ENCODE data around the gene CCDC157. TPM values are rescaled to one million over a fixed set of nuclear protein-coding genes. Genes with fewer than 3 reads are reported as not detected.
A peak's percentile ranks its signal among the peaks of the same experiment; 100 is the strongest.

CCDC157 gene
- total RNA-seq, 2 experiments from 2014 or later: 3.3 to 3.4 TPM

- CTCF ChIA-PET (ENCODE audit: unreplicated experiment): interaction anchor here (0.6 to 2.0 kb wide), 4 partner anchors 34 to 128 kb away, joined by 4 to 11 read pairs (median 6); no protein-coding TSS in a partner anchor
- Histone ChIP-seq H3K36me3 (ENCODE audit: insufficient read depth, low read length) (no peaks in the 10 kb centered on the region; the same call in 1 of the 2 replicates), H4K20me1 (ENCODE audit: insufficient read depth, low read length) (no peaks in the 10 kb centered on the region), H3K9me3 (ENCODE audit: low read length) (peaks cover 6% of the 10 kb centered on the region; the same call in 1 of the 2 replicates), H3K4me3 (ENCODE audit: low read depth, low read length, poor library complexity, severe bottlenecking) (no peak overlapping the region), H3K79me2 (ENCODE audit: insufficient read depth, low read depth, low read length) (no peaks in the 10 kb centered on the region), H3K27ac (ENCODE audit: low read depth, low read length, poor library complexity, severe bottlenecking) (peak overlapping the region; percentile 58), H3K4me1 (ENCODE audit: insufficient read depth, low read length, poor library complexity, severe bottlenecking) (peaks cover 38% of the 10 kb centered on the region), H2AFZ (ENCODE audit: low read length) (peak overlapping the region; percentile 70), H3K4me2 (ENCODE audit: low read length) (peak overlapping the region; percentile 73), H3K9me2 (ENCODE audit: insufficient read depth, low read length) (no peaks in the 10 kb centered on the region)
- TF ChIP-seq EZH2phosphoT487 (IDR thresholded peaks at IDR 0.05; ENCODE audit: borderline replicate concordance, low read depth, low read length) (no peak), CTCF (conservative IDR thresholded peaks at IDR 0.05; ENCODE audit: low read length) (peak; percentile 93)
- DNase-seq (ENCODE audit: low spot score): peak; percentile 94
- POLR2A ChIA-PET: interaction anchor here (2.0 kb wide), 1 partner anchor 33 kb away, joined by 15 read pairs; the partner anchor contains the start of gene MTFP1
- BruUV-seq (replicated peaks): no TSS peak
- intact Hi-C loops (cut with micrococcal nuclease; ENCODE audit: unreplicated experiment): loop anchor here (1.0 to 2.0 kb wide), 4 partner anchors 32 to 128 kb away; no protein-coding TSS in a partner anchor
Measured at GRCh38 chr22:30390974-30391691, 34.3 kb downstream of the CCDC157 start.

DNA sequence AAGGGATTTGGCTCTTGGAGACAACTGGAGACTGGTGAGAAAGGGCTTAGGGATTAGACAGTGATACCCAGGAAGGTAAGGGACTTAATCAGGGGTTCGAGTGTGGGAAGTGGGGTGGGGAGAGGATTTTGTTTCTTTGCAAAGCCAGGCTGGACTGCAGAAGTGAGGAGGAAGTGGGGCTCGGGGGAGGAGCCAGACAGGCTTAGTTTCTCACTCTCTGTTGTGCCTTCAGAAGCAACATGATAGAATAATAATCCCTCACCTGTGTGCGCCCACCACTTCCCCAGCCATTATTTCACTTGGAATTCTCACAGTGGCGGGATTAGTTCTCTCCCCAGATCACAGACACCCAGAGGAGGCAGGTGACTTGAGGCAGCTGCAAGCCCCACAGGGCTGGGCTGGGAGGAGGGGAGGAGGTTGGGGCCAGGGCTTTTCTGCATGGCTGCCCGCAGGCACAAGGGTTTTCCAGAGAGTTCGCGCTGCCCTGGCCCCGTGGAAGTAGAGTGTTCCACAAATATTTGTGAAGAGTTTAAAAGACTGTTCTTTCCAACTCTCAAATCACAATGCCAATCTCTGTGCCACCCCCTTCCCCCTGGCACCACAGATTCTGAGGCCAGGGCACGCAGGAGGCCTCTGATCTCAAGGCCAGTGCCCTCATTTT is 36.0 kb downstream of the CCDC157 start:
- ChIA-PET CTCF (ENCODE audit: unreplicated experiment) (interaction anchor here (1.6 to 2.0 kb wide), 2 partner anchors 105 to 130 kb away, joined by 5 to 6 read pairs; no protein-coding TSS in a partner anchor), POLR2A (interaction anchor here (0.6 to 2.0 kb wide), 3 partner anchors 32 to 61 kb away, joined by 3 to 15 read pairs (median 3); partner anchors contain the start of gene MTFP1)
- peaks cover 31% of the 10 kb centered on the region for H3K4me1 ChIP-seq (ENCODE audit: insufficient read depth, low read length, poor library complexity, severe bottlenecking)
- intact Hi-C loops (cut with micrococcal nuclease; ENCODE audit: unreplicated experiment): no loop called here
- BruUV-seq (replicated peaks): no TSS peak
- no peaks in the 10 kb centered on the region for H3K79me2 ChIP-seq (ENCODE audit: insufficient read depth, low read depth, low read length)
- peaks cover 6% of the 10 kb centered on the region; the same call in 1 of the 2 replicates for H3K9me3 ChIP-seq (ENCODE audit: low read length)
- H4K20me1 ChIP-seq (ENCODE audit: insufficient read depth, low read length): no peaks in the 10 kb centered on the region
- H3K4me2 ChIP-seq (ENCODE audit: low read length): peak overlapping the region; percentile 73
- peak overlapping the region; percentile 70 for H2AFZ ChIP-seq (ENCODE audit: low read length)
- H3K4me3 ChIP-seq (ENCODE audit: low read depth, low read length, poor library complexity, severe bottlenecking): peak overlapping the region; percentile 28
- peak overlapping the region; percentile 58 for H3K27ac ChIP-seq (ENCODE audit: low read depth, low read length, poor library complexity, severe bottlenecking)
- no peaks in the 10 kb centered on the region for H3K9me2 ChIP-seq (ENCODE audit: insufficient read depth, low read length)
- H3K36me3 ChIP-seq (ENCODE audit: insufficient read depth, low read length): no peaks in the 10 kb centered on the region; the same call in 1 of the 2 replicates
- peak; percentile 62 for DNase-seq (ENCODE audit: low spot score)
- TF ChIP-seq CTCF (conservative IDR thresholded peaks at IDR 0.05; ENCODE audit: low read length): no peak
- no peak for TF ChIP-seq EZH2phosphoT487 (IDR thresholded peaks at IDR 0.05; ENCODE audit: borderline replicate concordance, low read depth, low read length)

Measured in OCI-LY7 (cell line).